Spleen (tissue), 11 donors: ENCODE results near the gene LINGO1. TPM values are rescaled to one million over a fixed set of nuclear protein-coding genes. Genes with fewer than 3 reads are reported as not detected.

Experiments used
- DNase-seq: peaks from one replicate; pipeline ENCODE4 v3.0.0-alpha.2; 2020
- H3K27ac ChIP-seq, 8 donors: fragments of 200-600 bp; sonication (generic) in 7 of 8; 1 replicate in 4 of 8; 2 replicates in 4 of 8; pipeline versions ENCODE4 v1.5.0 to v1.8.0; 2016 to 2021; ENCODE audit warnings: inconsistent platforms in 4 of 8, mild to moderate bottlenecking in 4 of 8, moderate library complexity in 1 of 8
- H3K27me3 ChIP-seq, 7 donors: fragments of 200-600 bp; sonication (generic) in 6 of 7; replicated peaks in 1 of 7; 1 replicate in 4 of 7; 2 replicates in 3 of 7; pipeline versions ENCODE4 v1.5.0 to v1.8.0; 2016 to 2021; ENCODE audit warnings: inconsistent platforms in 3 of 7, mild to moderate bottlenecking in 1 of 7
- H3K36me3 ChIP-seq, 6 donors: fragments of 200-600 bp; sonication (generic) in 5 of 6; 1 replicate in 4 of 6; 2 replicates in 2 of 6; pipeline versions ENCODE4 v1.5.0 to v1.8.0; 2016 to 2021; ENCODE audit warnings: inconsistent platforms in 2 of 6
- H3K4me1 ChIP-seq, 6 donors: fragments of 200-600 bp; sonication (generic) in 5 of 6; 1 replicate in 3 of 6; 2 replicates in 3 of 6; pipeline versions ENCODE4 v1.5.0 to v1.8.0; 2016 to 2021; ENCODE audit warnings: inconsistent platforms in 3 of 6
- H3K4me3 ChIP-seq, 8 donors: fragments of 200-600 bp; sonication (generic) in 7 of 8; 1 replicate in 4 of 8; 2 replicates in 4 of 8; pipeline versions ENCODE4 v1.5.0 to v1.8.0; 2016 to 2021; ENCODE audit warnings: inconsistent platforms in 4 of 8, mild to moderate bottlenecking in 4 of 8, moderate library complexity in 2 of 8
- H3K9me3 ChIP-seq, 8 donors: fragments of 200-600 bp; sonication (generic) in 7 of 8; 1 replicate in 4 of 8; 2 replicates in 4 of 8; pipeline versions ENCODE4 v1.5.0 to v1.8.0; 2016 to 2021; ENCODE audit warnings: inconsistent platforms in 4 of 8
- CTCF ChIP-seq, 11 experiments: fragments of 200-600 bp in 7 of 11; fragments of 450-650 bp in 4 of 11; sonication (generic) in 4 of 11; IDR thresholded peaks in 8 of 11; conservative IDR thresholded peaks in 3 of 11; 1 replicate in 7 of 11; 2 replicates in 4 of 11; pipeline versions ENCODE4 v1.4.0 to v1.8.0; 2016 to 2021; ENCODE audit warnings: antibody characterized with exemption in 11 of 11, inconsistent platforms in 4 of 11, mild to moderate bottlenecking in 1 of 11
- POLR2A ChIP-seq, 3 donors: fragments of 450-650 bp; IDR thresholded peaks; one replicate each; pipeline ENCODE4 v1.5.1; 2017; ENCODE audit warnings: antibody characterized with exemption in 3 of 3, mild to moderate bottlenecking in 1 of 3
- POLR2AphosphoS5 ChIP-seq, 3 donors: sonication (generic); formaldehyde crosslinking; IDR thresholded peaks; one replicate each; pipeline ENCODE4 v1.5.1; 2017; ENCODE audit warnings: antibody characterized with exemption in 3 of 3
- WGBS, 5 donors: extraction: QIAGEN DNeasy Blood & Tissue Kit in 3 of 5; methylation state at CpG; one replicate each; pipeline versions ENCODE4 v1.1.5 to v1.1.7; 2013 to 2018; 5-methylcytosine and 5-hydroxymethylcytosine counted together
- intact Hi-C: fragments of 100-400 bp; cut with DNase I; formaldehyde crosslinking; loops from one replicate; pipeline ENCODE4 v1.15.0; 2023; ENCODE audit warnings: low total_unique reads
- polyA plus RNA-seq, 3 donors: library from polyadenylated mRNA; stranded (reverse); fragments of 200-250 nt; gene quantifications; one replicate each; pipeline ENCODE4 v1.2.1, GENCODE V29; 2013
- total RNA-seq, 7 donors: library from RNA; depleted of rRNA in 3 of 7; stranded (reverse); fragments of >200 nt in 3 of 7; fragmentation: NEBNext Ultra II Directional in 4 of 7; extraction: Animal tissue kit (Norgen Biotek cat#: 25700) in 4 of 7; gene quantifications; one replicate each; pipeline versions ENCODE4 v1.1.0 to v1.2.1, GENCODE V29; 2016 to 2021
- donor health status: healthy with polysubstance abuse.
- donor health status: DM: no; HTN: no; CAD: no; lungs with moderate emphysema.
- donor health status: DM: no; HTN: no; CAD: no.
- donor health status: Bipolar disorder and iron deficiency.
- donor health status: healthy.
- donor health status: DM: no; HTN: no; CAD: no.
- donor health status: DM: yes; HTN: yes; CAD: no.

LINGO1 gene
- total and polyA plus RNA-seq, 10 donors = 0.46 to 7.3 (median 2.7) TPM

- H3K9me3 ChIP-seq = no peaks in the 10 kb centered on the region
- H3K27me3 ChIP-seq = no peaks in the 10 kb centered on the region
- DNase-seq = no peak
- no peak overlapping the region for H3K27ac ChIP-seq
- H3K4me3 ChIP-seq = no peak overlapping the region
- no peak for TF ChIP-seq CTCF (IDR thresholded peaks at IDR 0.05 in 8 of 11, conservative IDR thresholded peaks at IDR 0.05 in 3 of 11)
- TF ChIP-seq POLR2AphosphoS5 (IDR thresholded peaks at IDR 0.05) = no peak
- no peak for TF ChIP-seq POLR2A (IDR thresholded peaks at IDR 0.05)
- intact Hi-C loops = no loop called here
- 70 to 87% (median 73%) methylated on average over 8 to 9 of the region's 9 CpGs for WGBS, 5 donors
- no peaks in the 10 kb centered on the region for H3K4me1 ChIP-seq
- no peaks in the 10 kb centered on the region for H3K36me3 ChIP-seq
These were observed 55.3 kb downstream of the LINGO1 start for GRCh38 chr15:77577366-77577950.

DNA sequence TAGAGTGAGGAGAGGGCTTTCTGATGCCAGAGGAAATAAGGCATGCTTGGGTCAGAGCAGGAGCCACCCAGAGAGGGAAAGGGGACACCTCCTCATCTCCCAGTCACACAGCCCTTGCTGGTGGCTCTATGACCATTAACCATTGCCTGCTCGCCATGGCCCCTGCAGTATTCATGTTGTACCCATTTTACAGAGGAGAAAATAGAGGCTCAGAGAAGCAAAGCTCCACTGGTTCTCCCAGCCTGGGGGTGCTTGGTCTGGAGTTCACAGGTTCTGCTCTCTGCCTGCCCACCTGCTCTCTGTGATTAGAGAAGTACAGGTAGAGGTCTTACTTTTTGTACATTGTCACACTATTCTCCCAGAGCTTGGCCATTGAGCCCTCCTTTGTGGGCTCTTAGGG lies 56.2 kb downstream of the LINGO1 start:
- H3K27ac ChIP-seq = no peak overlapping the region
- no peak overlapping the region for H3K4me3 ChIP-seq
- intact Hi-C loops = no loop called here
- no peaks in the 10 kb centered on the region for H3K27me3 ChIP-seq
- H3K9me3 ChIP-seq = no peaks in the 10 kb centered on the region
- no peak for DNase-seq
- no peaks in the 10 kb centered on the region for H3K4me1 ChIP-seq
- H3K36me3 ChIP-seq = no peaks in the 10 kb centered on the region
- TF ChIP-seq POLR2A (IDR thresholded peaks at IDR 0.05) = no peak
- no peak for TF ChIP-seq CTCF (IDR thresholded peaks at IDR 0.05 in 8 of 11, conservative IDR thresholded peaks at IDR 0.05 in 3 of 11)
- TF ChIP-seq POLR2AphosphoS5 (IDR thresholded peaks at IDR 0.05) = no peak
- 78 to 100% (median 95%) methylated on average over 1 of the region's 1 CpG for WGBS, 5 donors

GRCh38 chr15:77575203-77575934 lies 57.3 kb downstream of the LINGO1 start:
- no peaks in the 10 kb centered on the region for H3K36me3 ChIP-seq
- no peak overlapping the region for H3K27ac ChIP-seq
- H3K9me3 ChIP-seq = no peaks in the 10 kb centered on the region
- no peaks in the 10 kb centered on the region for H3K4me1 ChIP-seq
- no peak for TF ChIP-seq CTCF (IDR thresholded peaks at IDR 0.05 in 8 of 11, conservative IDR thresholded peaks at IDR 0.05 in 3 of 11)
- TF ChIP-seq POLR2A (IDR thresholded peaks at IDR 0.05) = no peak
- no peak for TF ChIP-seq POLR2AphosphoS5 (IDR thresholded peaks at IDR 0.05)
- H3K27me3 ChIP-seq = no peaks in the 10 kb centered on the region
- no peak overlapping the region for H3K4me3 ChIP-seq
- intact Hi-C loops = no loop called here
- WGBS, 5 donors = 70 to 88% (median 80%) methylated on average over 13 to 14 of the region's 14 CpGs
- no peak for DNase-seq

DNA sequence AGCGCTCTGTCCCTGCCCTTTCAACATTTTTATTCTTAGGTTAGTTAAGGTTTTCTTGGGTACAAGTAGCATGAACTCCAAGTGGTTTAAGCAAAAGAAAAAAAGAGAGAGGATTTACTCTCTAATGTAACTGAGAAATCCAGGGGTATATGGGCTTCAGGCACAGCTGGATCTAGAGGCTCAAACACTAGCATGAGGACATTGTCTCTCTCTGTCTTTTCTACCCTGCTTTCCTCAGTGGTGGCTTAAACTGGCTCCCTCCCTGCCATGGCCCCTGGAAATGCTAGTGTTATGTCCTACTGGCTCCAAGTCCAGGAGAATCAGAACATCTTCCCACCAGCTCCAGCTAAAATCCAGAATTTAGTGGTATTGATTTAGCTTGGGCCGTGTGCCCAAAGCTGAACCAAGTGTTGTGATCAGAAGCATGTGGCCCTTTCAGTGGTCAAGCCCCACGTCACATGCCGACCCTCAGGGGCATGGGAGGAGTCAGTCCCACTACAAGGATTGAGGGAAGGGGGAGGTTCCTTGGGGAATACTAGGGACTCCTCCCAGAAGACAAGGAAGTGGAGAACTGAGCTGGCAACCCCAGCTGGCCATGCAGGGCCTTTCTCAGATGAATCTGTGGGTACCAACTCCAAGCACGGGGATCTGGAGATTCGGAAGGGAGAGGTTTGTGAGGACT lies 58.0 kb downstream of the LINGO1 start:
- TF ChIP-seq POLR2AphosphoS5 (IDR thresholded peaks at IDR 0.05) (no peak), POLR2A (IDR thresholded peaks at IDR 0.05) (no peak), CTCF (IDR thresholded peaks at IDR 0.05 in 8 of 11, conservative IDR thresholded peaks at IDR 0.05 in 3 of 11) (no peak)
- no peak for DNase-seq
- 79 to 92% (median 85%) methylated on average over 6 of the region's 6 CpGs for WGBS, 5 donors
- intact Hi-C loops = no loop called here
- H3K27ac ChIP-seq = no peak overlapping the region
- H3K9me3 ChIP-seq = no peaks in the 10 kb centered on the region
- no peak overlapping the region for H3K4me3 ChIP-seq
- peaks cover 0 to 2% (median 0%) of the 10 kb centered on the region in 7 donors for H3K27me3 ChIP-seq
- no peaks in the 10 kb centered on the region for H3K36me3 ChIP-seq
- peaks cover 0 to 3% (median under 1%) of the 10 kb centered on the region in 6 donors for H3K4me1 ChIP-seq
